GM12878 (cell line): Measurements from ENCODE around the gene SORCS2.

Experiments
- LARP7 ChIP-seq: fragments of 450-650 bp; IDR thresholded peaks from 2 replicates; pipeline ENCODE4 v1.6.1; 2017; ENCODE audit warnings: mild to moderate bottlenecking
- RFX5 ChIP-seq: IDR thresholded peaks from 2 replicates; pipeline ENCODE4 v1.6.1; 2011; ENCODE audit warnings: low read depth, low read length, improper control_type of control experiment
- TF ChIP-seq, protein P1 (sequence below), 3 experiments: IDR thresholded peaks in 2 of 3; conservative IDR thresholded peaks in 1 of 3; 2 replicates each; pipeline ENCODE4 v1.5.1; 2011; ENCODE audit warnings: low read depth in 3 of 3, low read length in 3 of 3, mild to moderate bottlenecking in 3 of 3, control low read depth in 2 of 3, moderate library complexity in 2 of 3, inconsistent platforms in 1 of 3, mixed read lengths in 1 of 3; ENCODE audit not compliant: control insufficient read depth in 2 of 3, insufficient read depth in 1 of 3; ENCODE audit errors: extremely low read depth in 1 of 3

DNA sequence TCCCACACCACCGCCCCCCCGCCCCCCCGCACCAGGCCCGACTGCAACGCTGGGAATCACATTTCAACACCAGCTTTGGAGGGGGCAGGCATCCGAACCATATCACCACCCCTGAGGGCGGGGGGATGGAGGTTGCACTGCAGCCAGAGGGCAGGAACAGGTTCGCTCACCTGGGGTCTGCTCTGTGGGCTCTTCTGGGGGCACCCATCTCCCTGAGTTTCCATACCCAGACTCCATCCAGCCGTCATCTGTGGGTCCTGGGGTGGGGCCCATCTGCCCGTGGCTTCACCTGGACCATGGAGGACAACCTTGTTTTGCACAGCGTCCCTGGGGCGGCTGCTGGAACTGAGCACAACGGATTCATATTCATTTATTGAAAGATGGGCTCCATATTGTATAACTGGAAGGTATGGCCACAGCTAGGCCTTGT lies 235.5 kb downstream of the SORCS2 start:
- TF ChIP-seq LARP7 (no peak), RFX5 (no peak)
- TF ChIP-seq, protein P1, sequence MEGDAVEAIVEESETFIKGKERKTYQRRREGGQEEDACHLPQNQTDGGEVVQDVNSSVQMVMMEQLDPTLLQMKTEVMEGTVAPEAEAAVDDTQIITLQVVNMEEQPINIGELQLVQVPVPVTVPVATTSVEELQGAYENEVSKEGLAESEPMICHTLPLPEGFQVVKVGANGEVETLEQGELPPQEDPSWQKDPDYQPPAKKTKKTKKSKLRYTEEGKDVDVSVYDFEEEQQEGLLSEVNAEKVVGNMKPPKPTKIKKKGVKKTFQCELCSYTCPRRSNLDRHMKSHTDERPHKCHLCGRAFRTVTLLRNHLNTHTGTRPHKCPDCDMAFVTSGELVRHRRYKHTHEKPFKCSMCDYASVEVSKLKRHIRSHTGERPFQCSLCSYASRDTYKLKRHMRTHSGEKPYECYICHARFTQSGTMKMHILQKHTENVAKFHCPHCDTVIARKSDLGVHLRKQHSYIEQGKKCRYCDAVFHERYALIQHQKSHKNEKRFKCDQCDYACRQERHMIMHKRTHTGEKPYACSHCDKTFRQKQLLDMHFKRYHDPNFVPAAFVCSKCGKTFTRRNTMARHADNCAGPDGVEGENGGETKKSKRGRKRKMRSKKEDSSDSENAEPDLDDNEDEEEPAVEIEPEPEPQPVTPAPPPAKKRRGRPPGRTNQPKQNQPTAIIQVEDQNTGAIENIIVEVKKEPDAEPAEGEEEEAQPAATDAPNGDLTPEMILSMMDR (IDR thresholded peaks at IDR 0.05 in 2 of 3, conservative IDR thresholded peaks at IDR 0.05 in 1 of 3; ENCODE audit: control insufficient read depth in 2 of 3, extremely low read depth in 1 of 3, insufficient read depth in 1 of 3, low read depth in 3 of 3, low read length in 3 of 3) = no peak
